Measurements from ENCODE around the gene ANKRD55.

GRCh38 chr5:56159521-56159947, 73.6 kb downstream of the ANKRD55 start:
- TF ChIP-seq MAX (IDR thresholded peaks at IDR 0.05): no peak
- TF ChIP-seq, protein P1, sequence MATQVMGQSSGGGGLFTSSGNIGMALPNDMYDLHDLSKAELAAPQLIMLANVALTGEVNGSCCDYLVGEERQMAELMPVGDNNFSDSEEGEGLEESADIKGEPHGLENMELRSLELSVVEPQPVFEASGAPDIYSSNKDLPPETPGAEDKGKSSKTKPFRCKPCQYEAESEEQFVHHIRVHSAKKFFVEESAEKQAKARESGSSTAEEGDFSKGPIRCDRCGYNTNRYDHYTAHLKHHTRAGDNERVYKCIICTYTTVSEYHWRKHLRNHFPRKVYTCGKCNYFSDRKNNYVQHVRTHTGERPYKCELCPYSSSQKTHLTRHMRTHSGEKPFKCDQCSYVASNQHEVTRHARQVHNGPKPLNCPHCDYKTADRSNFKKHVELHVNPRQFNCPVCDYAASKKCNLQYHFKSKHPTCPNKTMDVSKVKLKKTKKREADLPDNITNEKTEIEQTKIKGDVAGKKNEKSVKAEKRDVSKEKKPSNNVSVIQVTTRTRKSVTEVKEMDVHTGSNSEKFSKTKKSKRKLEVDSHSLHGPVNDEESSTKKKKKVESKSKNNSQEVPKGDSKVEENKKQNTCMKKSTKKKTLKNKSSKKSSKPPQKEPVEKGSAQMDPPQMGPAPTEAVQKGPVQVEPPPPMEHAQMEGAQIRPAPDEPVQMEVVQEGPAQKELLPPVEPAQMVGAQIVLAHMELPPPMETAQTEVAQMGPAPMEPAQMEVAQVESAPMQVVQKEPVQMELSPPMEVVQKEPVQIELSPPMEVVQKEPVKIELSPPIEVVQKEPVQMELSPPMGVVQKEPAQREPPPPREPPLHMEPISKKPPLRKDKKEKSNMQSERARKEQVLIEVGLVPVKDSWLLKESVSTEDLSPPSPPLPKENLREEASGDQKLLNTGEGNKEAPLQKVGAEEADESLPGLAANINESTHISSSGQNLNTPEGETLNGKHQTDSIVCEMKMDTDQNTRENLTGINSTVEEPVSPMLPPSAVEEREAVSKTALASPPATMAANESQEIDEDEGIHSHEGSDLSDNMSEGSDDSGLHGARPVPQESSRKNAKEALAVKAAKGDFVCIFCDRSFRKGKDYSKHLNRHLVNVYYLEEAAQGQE (IDR thresholded peaks at IDR 0.05): no peak
- TF ChIP-seq, protein P2, sequence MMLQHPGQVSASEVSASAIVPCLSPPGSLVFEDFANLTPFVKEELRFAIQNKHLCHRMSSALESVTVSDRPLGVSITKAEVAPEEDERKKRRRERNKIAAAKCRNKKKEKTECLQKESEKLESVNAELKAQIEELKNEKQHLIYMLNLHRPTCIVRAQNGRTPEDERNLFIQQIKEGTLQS (IDR thresholded peaks at IDR 0.05): no peak
